HG03521 (cell line): Measurements from ENCODE around the gene SLC19A2.
"Not testable (repeated sequence)": the region's sequence is repeated elsewhere in the genome, so short reads cannot be mapped to it uniquely, and the experiment has no call there.

Experiments used
- ATAC-seq: cut with Tn5 transposase; IDR thresholded peaks from one replicate; pipeline ENCODE4 v1.9.1; 2021; ENCODE audit warnings: mild to moderate bottlenecking, moderate library complexity; ENCODE audit not compliant: unreplicated experiment

Gene SLC19A2

DNA sequence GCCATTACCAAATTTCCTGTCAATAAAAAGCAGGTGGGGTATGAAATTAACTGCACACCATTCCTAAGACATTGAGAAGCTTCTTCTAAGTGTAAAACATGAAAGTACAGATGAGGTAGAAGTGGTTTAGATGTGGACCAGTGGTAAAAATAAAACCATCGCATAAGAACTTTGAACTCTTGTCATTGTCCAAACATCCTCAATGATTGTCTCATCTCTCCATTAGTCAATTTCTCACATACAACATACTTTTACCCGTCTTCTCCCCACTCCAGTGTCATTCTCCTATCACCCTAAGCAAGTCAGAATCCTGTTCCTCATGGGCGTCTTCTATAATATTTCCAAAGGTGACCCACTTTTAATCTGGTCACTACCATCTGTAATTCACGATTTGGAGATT, 24.3 kb upstream of the SLC19A2 start:
- ATAC-seq, result no peak

GRCh38 chr1:169509354-169509753, 23.6 kb upstream of the SLC19A2 start:
- no peak for ATAC-seq

DNA sequence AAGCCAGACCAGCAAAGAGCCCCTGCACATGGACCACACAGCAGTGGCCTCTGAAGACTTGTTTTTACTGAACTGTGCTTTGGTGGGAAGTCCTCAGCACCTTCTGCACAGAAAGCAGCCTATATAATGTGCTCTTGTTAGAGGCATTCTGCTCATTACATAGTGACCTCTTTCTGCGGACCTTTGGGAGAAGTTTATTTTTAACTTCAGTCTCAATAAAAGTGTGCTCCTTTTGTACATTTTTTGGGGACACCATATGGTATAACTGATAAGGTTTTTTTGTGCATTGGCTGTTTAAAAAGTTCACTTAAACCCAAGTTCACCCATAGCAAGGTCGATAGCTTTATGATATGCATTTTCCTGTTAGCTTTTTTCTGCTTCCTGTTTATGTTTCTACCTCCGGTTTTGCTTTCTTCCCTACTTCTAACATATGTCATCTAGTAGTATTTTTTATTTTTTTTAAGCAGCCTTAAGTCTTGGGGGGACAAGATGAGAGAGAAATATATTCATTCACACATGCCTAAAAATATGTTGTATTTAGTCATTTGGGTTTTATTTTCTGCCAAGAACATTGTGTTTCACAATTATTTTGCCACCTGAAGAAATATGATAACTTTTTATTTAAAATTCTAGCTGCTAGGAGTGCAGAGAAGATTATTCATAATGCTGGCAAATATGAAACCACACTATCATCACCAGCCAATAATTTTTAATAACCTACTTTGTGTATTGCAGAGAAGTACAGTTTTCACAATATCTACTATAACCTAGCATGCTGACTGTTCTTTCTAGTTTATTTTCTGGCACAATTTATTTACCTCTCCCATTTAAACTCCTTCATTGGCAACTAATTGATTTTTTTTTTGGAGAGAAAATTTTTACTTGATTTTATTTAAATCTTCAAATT, 22.9 kb upstream of the SLC19A2 start:
- no peak for ATAC-seq

DNA sequence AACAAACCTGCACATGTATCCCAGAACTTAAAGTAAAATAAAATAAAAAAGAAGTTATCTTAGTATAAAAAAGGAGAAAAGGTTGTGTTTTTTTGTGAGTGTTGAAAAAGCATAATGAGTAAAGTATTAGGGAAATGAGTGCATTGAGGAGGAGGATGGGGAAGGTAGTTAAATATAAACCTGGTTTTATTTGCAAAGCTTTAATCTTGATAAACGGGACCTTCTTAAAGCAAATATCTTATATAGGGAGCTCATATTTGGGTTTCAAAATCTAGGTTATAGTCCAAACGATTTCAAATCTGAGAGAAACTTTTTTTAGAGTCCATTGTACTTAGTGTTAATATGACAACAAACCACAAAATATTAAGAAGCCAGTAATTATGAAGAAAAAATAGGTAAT, 21.7 kb upstream of the SLC19A2 start:
- no peak for ATAC-seq

GRCh38 chr1:169503601-169504000, 17.9 kb upstream of the SLC19A2 start:
- ATAC-seq, result not testable (repeated sequence)

GRCh38 chr1:169499807-169500206, 14.1 kb upstream of the SLC19A2 start:
- ATAC-seq, result no peak

DNA sequence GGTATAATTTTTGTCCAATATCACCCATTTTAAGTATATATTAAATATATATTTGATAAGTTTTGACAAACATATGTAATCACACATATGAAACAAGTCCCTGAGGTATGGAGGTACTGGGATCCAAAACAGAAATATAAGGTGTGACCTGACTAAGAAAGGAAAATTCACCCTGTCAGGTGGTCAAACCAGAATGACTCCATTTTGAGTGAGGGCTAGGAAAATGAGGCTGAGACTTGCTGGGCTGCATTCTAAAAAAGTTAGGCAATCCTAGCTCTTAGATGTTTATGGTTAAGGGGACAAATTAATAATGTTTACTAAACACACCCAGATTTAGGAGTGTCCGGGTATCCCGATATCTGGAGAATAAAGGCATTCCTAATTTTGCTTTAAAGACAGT, 11.6 kb upstream of the SLC19A2 start:
- no peak for ATAC-seq

DNA sequence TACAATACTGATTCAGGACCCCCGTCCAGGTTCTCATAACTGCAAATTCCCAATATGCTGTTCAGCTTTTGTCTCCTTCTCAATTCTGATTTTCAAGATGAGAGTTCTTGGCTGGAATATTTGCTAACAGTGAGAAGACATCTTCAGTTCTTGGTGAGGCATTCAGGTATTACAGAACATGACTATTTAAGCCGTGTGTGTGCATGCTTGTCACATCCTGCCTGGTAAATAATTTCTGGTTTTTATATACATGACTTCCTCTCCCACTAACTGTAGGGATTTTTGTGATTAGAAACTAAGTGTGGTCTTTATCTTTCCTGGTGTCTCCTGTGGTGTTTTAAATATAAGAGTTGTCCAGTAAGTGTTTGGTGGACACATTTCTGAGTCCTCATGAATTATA, 10.2 kb upstream of the SLC19A2 start:
- no peak for ATAC-seq

DNA sequence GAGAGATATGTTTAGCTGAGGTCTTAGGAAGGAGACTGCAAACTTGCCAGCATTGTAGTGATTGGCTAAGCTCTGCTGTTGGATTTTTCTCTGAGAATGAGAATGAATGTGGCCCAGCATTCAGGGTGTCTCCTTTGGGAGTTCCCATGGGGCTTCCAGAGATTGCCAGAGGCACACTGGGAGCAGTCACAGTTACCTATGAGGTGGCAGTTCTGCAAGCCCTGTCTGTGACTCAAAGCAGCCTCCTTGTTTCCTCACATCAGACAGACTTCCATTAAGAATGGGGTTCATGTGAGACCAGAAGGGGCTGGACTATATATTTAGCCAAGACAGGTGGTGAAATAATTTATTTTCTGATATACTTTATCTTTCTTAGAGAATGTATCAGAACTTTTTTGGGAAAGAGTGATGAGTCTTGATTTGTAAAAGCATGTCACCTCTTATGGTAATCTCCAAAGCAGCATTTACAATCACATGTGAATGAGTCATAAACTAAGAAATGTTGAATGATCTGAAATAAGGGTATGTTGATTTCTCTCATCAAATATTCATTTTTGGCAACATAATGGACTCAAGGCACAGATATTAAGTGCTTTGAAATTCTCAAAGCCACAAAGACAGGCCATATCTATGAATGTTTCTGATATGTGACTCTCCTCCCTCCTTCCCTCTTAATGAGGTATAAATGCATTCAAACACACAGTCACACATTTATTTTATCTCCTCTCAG, 9.5 kb upstream of the SLC19A2 start:
- no peak for ATAC-seq

GRCh38 chr1:169494343-169494742, 8.6 kb upstream of the SLC19A2 start:
- no peak for ATAC-seq

DNA sequence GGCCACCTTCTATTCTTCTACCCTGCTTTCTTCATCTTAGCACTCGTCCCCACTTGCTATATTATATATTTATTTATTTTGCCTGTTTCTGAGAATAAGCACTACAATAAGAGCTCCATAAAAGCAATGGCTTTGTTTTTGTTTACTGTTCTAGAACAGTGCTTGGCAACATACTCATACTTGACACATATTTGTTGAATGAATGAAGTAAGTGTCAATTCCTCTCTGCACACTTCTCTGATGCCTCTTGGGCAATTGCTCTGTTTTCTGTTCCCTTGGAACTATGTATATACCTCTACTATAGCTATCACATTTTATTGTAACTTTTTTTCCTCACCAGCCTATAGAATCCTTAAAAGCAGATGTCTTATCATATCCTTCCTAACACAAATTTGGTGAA, 7.5 kb upstream of the SLC19A2 start:
- no peak for ATAC-seq

GRCh38 chr1:169491845-169492281, 6.1 kb upstream of the SLC19A2 start:
- ATAC-seq, result peak; percentile 49

GRCh38 chr1:169488157-169488556, 2.4 kb upstream of the SLC19A2 start:
- no peak for ATAC-seq

- no peak for ATAC-seq
Observed at GRCh38 chr1:169487561-169487960, 1.8 kb upstream of the SLC19A2 start.

- ATAC-seq, result no peak
Observed at GRCh38 chr1:169487133-169487532, 1.4 kb upstream of the SLC19A2 start.

DNA sequence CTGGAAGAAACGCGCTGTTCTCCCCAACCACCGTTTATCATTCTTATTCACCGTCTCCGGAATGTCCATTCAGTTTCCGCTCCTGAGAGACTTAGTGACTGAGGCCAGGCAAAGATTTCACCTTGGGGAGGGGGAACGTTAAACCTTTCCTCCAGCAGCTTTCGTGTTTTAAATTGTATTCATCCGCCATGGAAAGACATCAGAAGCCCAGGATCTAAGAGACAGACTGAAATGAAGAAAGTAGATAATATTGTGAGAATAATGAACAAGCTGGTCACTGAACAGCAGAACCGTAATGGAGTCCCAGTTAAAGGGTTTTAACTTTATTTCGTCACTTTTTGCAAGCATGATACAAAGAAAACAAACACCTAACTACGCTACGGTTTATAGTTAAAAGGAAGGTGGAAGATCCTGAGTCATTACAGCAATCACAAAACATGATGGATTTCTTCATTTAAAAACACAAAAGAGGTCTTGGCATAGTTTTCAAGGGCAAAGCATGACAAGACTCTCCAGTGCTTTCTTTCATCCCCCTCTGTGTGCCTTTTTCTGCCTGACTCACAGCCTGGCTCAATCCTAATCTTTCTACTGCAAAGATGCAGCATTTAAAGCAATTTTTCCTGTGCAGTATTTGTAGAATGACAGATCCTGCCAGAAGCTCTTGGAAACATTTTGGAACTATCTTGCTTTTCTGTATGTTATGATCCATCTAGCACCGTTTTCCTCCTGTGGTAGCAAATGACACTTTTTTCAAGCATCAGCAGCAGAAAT, 722 bp upstream of the SLC19A2 start:
- ATAC-seq, result no peak

GRCh38 chr1:169484683-169485430, 887 bp downstream of the SLC19A2 start:
- peak; percentile 19 for ATAC-seq

DNA sequence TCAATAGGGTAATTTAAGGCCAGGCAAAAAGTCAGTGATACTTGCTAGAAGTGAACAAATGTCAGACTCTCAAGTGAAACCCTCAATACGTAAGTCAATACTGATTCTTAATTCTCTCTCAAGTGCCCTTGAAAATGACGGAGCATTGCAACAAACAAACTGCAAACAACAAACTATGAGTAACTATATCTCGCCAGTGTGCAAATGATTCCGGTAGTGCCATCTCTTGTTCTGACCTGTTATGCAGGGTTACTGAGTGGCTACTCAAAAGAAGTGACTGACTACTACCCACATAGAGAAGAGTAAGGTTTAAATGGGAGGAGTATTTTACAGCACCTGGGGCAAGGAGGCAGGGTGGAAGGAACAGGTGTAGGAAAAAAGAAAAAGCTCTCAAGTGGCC, 1.6 kb downstream of the SLC19A2 start:
- ATAC-seq, result no peak

DNA sequence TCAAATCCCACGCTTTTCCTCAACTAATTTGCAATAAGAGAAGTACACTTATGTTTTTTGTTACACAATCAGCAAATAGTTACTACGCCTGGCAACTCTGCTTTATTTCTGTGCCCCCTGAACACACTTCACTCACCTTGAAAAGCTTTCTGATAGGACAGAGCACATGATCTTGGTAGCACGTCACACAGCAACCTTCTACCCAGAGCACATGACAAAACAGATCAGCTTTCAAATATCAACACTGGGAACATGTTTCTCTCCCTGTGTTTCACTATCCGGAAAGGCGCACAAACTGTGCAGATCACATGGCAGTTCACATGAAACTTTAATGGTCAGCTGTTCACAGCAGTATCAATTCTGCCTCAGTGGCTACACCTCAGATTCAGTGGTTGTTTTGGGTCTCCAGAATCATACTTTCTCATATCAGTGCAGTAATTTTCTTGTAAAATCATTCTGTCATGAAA, 2.2 kb downstream of the SLC19A2 start:
- no peak for ATAC-seq

GRCh38 chr1:169479363-169480066, 6.2 kb downstream of the SLC19A2 start:
- ATAC-seq, result no peak
